HG03520 (cell line): ENCODE measurements around the gene EYS.

Source experiments
- ATAC-seq: cut with Tn5 transposase; IDR thresholded peaks from one replicate; pipeline ENCODE4 v1.9.1; 2021; ENCODE audit warnings: mild to moderate bottlenecking, moderate library complexity; ENCODE audit not compliant: unreplicated experiment

Gene EYS

DNA sequence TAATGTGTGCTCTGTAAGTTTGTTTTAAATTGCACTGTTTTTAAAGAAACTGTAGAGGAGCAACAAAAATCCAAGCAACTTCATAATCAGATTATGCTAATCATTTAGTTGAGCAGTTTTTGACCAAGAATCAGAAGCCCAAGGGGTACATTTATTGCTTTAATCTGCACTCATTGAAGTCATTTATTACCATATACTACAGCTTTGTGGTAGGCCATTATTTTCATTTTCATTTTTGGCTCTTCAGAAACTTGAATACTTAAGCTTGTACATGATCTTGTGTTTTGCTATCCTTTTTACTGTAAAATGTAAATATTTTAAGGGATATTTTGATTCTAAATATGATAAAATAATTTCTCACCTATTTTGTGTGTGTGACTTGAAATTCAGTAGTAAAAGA is 1992.9 kb downstream of the EYS start:
- ATAC-seq, result no peak

DNA sequence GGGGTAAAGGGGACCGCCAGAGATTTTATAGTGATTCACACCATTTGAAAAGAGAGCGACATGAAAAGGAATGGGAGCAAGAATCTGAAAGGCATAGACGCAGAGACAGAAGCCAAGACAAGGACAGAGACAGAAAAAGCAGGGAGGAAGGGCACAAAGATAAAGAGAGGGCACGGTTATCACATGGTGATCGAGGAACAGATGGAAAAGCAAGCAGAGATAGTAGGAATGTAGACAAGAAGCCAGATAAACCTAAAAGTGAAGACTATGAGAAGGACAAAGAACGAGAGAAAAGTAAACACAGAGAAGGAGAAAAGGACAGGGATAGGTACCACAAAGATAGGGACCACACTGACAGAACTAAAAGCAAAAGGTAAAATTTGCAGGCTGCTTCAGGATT is 1993.7 kb downstream of the EYS start:
- ATAC-seq, result no peak

DNA sequence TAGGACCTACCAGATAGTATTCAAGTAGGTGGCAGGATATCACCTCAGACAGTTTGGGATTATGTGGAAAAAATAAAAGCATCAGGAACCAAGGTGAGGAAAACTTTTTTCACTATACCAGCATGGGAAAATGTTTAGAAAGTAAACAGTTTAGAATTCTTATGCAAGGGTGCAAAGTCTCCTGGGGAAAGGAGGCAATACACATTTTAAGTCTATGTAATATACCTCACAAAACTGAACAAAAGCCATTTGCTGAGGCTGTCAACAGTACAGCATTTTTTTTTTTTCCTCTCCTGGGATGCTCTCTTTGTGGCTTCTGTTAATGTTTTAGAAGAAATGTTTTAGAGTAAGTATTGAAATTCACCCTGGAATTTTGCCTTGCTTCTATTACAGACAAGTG is 1997.9 kb downstream of the EYS start:
- ATAC-seq, result no peak

DNA sequence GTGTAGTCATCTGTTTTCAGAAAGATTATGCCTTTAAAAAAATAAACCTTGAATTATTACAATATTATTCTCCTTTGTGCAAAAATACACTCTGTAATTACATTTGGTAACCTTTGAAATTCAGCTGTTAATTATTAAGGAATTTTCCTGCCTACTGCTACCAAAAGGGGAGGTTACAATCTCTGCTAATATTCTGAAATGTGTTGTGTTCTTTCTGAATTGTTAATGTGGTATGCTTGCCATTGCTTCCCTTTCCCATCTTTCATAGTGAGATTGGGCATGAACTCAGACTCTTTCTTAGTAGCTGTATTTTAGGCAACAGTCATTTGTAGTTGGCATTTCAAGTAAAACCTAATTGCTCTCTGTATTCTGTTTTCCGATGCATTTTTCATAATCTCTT is 1998.4 kb downstream of the EYS start:
- ATAC-seq, result no peak

DNA sequence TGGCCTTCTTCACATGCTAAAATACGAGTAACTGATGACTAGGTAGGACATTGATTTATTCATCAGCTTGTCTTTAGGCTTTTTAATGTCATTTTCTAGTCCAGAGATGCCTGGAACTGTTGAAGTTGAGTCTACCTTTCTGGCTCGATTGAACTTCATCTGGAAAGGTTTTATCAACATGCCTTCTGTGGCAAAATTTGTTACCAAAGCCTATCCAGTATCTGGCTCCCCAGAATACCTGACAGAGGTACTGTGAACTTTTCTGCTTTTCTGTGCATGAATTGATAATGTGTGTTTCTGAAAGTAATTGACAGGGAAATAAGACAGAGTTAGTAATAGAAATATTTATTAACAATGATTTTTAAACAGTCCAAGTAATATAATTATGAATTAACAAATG is 2000.4 kb downstream of the EYS start:
- no peak for ATAC-seq

DNA sequence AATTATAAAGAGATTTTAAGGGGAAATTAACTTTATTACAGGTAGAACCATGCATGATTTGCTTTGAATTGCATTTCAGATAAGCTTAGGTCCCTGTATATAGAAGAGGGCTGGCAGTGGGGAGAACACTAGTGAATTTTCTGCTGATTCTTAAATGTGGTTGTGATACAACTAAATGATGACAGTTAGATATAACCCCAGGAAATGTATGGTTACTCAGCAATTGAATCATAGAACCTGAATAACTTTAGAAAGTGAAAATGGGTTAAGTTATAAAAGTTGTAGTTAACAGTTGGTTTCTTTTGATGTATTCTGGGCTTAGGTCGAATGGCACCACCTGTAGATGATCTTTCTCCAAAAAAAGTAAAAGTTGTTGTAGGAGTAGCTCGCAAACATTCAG is 2001.3 kb downstream of the EYS start:
- ATAC-seq, result no peak

DNA sequence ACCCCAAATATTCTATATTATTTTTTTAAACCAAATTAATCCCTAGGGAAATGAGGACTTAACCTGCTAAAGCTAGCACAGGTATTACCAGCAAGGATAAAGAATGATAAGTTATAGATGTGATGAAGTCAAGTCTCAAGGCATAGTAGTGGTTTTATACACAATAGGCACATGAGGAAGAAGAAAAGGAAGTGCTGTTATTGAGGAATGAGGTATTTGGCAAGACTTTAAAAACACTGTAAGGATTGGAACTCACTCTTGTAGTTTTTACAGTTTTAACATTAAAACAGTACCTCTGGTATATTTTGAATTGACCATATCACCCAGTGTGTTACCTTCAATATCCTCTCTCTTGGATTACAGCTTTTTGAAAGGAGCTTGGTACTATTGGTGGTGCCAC is 2016.8 kb downstream of the EYS start:
- no peak for ATAC-seq

DNA sequence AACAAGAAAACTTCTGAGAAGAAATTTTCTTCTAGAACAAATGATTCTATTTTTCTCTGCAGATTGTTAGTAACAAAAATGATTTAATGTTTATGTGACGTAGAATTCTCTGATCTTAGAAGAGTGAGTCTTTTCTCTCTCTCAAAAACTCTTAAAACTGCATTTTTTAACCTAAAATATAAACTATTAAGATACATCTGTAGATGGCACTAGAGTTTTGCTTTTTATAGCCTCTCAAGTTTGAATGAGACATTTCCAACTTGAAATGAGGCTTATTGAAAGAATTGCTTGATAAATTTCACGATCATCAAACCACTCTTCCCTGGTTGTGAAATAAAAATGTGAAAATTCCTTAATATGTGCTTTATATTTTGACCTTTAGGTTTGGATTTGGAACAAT is 2017.6 kb downstream of the EYS start:
- ATAC-seq, result no peak

DNA sequence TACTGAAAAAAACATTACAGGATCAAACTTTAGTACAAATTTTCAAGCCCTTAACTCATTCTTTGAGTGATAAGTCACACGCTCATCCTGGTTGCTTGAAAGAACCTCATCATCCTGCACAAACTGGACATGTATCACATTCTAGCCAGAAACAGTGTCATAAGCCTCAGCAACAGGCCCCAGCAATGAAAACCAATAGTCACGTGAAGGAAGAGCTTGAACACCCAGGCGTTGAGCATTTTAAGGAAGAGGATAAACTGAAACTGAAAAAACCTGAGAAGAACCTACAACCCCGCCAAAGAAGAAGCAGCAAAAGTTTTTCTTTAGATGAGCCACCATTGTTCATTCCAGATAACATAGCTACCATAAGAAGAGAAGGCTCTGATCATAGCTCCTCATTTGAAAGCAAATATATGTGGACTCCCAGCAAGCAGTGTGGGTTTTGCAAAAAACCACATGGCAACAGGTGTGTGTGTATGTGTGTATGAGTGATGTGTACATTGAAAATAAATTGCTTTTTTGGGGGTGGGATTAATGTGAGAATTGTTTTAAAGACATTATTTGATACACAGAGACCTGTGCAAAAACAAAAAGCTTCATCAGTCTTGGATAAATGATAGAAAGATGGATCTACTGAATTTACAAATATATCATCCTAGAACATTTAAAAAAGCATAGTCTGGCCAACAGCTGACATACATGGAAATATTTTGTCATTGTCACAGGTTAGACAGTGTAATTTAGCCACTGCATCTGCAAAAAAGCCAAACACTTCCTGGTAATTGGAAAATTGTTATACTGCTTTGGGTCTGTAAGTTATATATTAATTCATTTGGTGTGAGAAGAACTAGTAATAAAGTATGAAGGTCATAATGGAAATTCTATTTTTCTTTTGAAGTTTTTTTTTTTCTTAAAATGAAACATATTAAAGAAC is 2021.3 kb downstream of the EYS start:
- peak; percentile 47 for ATAC-seq

DNA sequence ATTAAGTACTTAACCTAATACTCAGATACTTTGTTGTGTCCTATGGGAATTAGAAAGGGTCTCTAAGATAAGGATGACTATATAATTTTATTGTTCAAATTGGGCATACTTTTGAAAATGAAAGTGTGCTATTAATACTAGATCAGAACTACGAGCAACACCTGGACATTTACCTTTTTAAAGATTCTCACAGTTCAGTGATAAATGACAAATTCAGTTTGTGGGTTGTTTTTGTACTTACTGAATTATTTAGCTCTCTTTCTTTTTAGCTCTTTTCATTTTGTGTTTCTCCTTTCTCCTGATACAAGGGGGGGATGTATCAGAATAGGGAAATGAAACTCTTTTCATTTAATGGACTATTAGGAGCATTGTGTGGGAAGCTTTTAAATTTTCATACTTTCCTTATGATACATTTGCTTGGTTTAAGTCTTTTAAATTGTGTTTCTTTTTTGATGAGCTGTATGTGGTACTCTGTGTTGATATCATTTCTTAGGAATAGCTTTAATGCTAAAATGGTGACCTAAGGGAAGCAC is 2023.9 kb downstream of the EYS start:
- ATAC-seq, result no peak

DNA sequence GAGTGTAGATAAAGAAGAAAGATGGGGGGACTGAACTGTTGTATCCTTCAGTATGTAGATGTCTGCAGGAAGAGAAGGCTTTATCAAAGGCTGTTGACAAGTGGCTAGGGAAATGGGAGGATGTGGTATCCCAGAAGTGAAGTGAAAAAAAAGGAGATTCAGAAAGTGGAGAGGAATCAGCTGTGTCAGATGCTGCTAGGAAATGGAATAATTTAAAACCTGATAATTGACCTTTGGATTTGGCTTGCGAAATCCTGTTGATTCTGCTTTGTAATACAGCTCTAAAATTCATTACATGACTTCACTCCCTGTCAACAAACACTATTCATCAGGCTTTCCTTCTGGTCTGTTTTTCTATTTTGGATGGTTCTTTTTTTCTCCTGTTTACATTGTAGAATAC is 2029.7 kb downstream of the EYS start:
- ATAC-seq, result no peak

DNA sequence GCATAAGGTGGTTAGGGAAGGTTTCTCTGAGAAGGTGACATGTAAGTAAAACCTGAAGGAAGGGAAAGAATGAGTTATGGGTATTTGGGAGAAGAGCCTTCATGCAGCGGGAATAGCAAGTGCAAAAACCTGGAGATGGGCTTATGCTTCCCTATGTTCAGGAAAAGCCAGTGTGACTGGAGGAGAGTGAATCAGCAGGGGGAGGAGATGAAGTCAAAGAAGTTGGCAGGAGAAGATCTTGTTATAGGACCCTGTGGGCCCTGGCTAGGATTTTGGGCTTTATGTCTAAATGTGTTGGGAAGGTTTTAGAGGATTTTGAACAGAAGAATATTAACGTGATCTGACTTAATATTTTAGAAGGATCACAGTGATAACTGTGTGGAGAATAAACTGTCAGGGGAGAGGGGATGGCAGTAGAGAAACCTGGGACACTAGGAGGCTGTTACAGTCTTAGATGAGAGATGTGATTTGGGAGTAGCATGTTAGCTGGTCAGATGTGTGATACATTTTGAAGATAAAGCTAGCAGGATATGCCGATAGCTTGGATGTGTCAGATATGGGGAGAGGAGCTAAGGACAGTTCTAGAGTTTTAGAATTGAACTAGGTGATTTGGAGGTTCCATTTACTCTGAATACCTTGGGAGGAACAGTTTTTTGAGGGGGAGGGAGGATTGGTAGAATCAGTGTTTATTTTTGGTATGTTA is 2030.5 kb downstream of the EYS start:
- no peak for ATAC-seq

DNA sequence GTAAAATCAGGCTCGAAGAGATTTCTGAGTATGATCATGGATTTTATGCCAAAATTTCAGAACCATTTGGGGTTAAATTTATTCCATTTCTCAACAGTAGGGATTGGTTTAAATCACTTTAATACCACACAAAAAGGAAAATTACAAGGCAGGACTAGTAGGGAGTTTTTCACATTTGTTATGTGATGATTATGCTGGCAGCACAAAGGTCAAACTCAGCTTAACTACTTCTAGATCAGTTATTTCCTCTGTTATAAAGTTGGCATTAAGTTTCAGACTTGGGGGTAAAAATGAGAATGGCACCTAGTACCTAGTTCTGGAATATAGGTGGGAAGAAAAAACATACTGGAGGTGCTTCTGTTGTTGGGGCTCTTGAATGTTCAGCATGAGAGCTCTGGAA is 2031.9 kb downstream of the EYS start:
- no peak for ATAC-seq

DNA sequence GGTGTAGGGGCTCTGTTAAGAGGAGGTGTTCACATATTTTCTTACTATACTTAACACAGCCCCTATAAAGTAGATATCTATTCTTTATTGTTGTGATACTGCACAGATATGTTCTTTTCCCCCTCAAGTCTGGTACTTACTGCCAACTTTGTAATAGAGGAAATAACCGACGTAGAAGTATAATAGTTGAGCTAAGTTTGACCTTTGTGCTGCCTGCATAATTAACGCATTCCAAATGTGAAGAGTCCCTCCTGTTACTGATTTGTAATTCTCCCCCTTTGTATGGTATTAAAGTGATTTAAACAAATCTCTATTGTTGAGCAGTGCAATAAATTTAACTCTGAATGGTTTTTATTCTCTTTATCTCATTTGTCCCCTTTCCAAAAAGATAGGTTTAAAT is 2032.4 kb downstream of the EYS start:
- ATAC-seq, result no peak

DNA sequence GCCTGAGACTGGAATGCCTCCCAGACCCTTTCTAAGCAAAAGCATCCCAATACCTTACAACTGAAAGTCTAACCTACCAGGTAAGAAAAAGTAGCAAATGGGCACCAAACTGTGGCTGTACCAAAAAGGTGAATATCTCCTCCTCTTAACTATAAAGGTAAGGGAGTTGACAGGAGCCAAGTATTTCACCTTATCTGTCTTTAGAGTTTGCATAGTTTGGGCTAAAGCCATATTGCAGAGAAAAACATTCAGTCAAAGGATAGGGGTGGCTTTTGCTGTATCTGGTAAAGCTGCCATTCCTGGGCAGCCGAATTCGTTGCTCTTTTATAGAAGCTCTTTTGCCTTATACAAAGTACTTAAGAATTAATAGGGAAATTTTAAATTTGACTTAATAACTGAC is 2033.3 kb downstream of the EYS start:
- no peak for ATAC-seq

DNA sequence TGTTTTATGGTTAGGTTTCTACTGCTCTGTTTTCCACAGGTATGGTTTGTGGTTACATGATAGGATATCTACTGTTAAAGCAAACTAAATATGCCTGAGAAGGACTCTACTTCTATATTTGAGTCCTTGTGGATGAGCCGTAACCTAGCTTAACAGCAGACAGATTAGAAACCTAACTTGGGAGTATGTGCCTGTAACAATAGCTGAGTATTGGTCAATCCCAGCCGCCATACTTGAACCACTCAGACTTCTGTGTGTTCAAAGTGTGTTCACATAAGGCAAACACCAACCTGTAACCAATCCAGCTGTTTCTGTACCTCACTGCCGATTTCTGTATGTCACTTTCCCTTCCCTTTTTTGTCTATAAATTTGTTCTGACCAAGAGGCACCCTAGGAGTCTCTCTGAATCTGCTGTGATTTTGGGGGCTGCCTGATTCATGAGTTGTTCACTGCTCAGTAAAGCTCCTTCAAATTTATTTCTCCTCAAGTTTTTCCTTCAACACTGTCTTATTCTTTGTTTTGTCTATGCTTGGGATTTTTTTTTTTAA is 2034.4 kb downstream of the EYS start:
- ATAC-seq, result no peak

DNA sequence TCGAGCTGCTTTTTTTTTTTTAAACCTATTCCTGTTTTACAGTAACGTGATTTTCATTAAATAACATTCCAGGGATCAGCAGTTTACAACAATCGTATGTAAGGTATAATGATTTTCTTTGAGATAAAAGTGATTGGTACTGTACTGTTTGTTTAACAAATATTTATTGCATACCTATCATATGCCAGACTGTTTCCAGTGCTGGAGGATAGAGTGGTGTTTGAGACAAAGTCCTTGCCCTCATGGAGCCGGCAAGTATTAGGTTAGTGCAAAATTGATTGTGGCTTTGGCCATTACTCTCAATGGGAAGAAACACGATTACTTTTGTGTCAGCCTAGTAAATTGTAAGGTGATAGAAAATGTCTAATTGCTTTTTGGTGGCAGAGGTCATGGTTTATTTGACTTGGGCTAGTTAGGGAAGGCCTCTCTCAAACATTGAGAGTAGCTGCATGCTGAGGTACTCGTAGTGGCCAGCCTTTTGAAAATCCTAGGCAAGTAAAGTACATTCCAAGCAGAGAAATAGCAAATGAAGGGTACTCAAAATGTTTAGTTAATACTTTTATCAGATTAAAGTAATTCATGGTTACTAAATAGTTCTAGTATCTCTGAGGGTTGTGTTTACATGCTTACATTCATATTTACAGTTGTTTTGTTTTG is 2035.8 kb downstream of the EYS start:
- no peak for ATAC-seq
